DND-41 (cell line): Measurements from ENCODE around the gene TRAF3IP1.

Source experiments
- ATAC-seq: fragments of 200-7000 bp; cut with Tn5 transposase; 3 replicates; pipeline ENCODE4 v1.9.1; 2021; ENCODE audit warnings: low read depth; ENCODE audit not compliant: insufficient read depth
- DNase-seq: peaks from one replicate; pipeline ENCODE4 v3.0.0-alpha.2; 2020
- H2AFZ ChIP-seq: 2 replicates; pipeline ENCODE4 v1.6.0; 2012; ENCODE audit warnings: low read depth, low read length
- H3K27ac ChIP-seq: 2 replicates; pipeline ENCODE4 v1.5.1; 2012; ENCODE audit warnings: low read length, inconsistent platforms
- H3K27me3 ChIP-seq: fragments of 200-600 bp; sonication (generic); 2 replicates; pipeline ENCODE4 v1.6.0; 2012; ENCODE audit warnings: low read length, mild to moderate bottlenecking, inconsistent platforms; ENCODE audit not compliant: insufficient read depth, poor library complexity
- H3K36me3 ChIP-seq: 2 replicates; pipeline ENCODE4 v1.5.1; 2012; ENCODE audit warnings: low read length, inconsistent platforms; ENCODE audit not compliant: insufficient read depth
- H3K4me1 ChIP-seq: 2 replicates; pipeline ENCODE4 v1.5.1; 2012; ENCODE audit warnings: mild to moderate bottlenecking, low read length; ENCODE audit not compliant: insufficient read depth
- H3K4me2 ChIP-seq: 2 replicates; pipeline ENCODE4 v1.6.0; 2012; ENCODE audit warnings: mild to moderate bottlenecking, moderate library complexity, low read length, inconsistent platforms; ENCODE audit not compliant: insufficient read depth
- H3K4me3 ChIP-seq, 2 experiments: fragments of 200-600 bp in 1 of 2; shearing (Covaris generic) in 1 of 2; 2 replicates each; pipeline ENCODE4 v1.5.1; 2012 to 2016; ENCODE audit warnings: inconsistent platforms in 2 of 2, low read length in 2 of 2, mild to moderate bottlenecking in 2 of 2, low read depth in 1 of 2, moderate library complexity in 1 of 2
- H3K79me2 ChIP-seq: 2 replicates; pipeline ENCODE4 v1.6.0; 2012; ENCODE audit warnings: low read length, inconsistent platforms; ENCODE audit not compliant: insufficient read depth
- H3K9ac ChIP-seq: 2 replicates; pipeline ENCODE4 v1.6.0; 2012; ENCODE audit warnings: low read depth, mild to moderate bottlenecking, inconsistent platforms, low read length, moderate library complexity
- H3K9me3 ChIP-seq: 2 replicates; pipeline ENCODE4 v1.5.1; 2012; ENCODE audit warnings: low read length, moderate library complexity, mild to moderate bottlenecking, inconsistent platforms; ENCODE audit not compliant: insufficient read depth, severe bottlenecking
- H4K20me1 ChIP-seq: 2 replicates; pipeline ENCODE4 v1.6.0; 2012; ENCODE audit warnings: low read length; ENCODE audit not compliant: insufficient read depth
- CTCF ChIP-seq: IDR thresholded peaks from 2 replicates; pipeline ENCODE4 v1.5.1; 2012; ENCODE audit warnings: borderline replicate concordance, low read length, moderate library complexity, mild to moderate bottlenecking; ENCODE audit not compliant: poor library complexity, severe bottlenecking; ENCODE audit errors: extremely low read depth
- EZH2 ChIP-seq: IDR thresholded peaks from 3 replicates; pipeline ENCODE4 v1.6.1; 2012; ENCODE audit warnings: borderline replicate concordance, low read depth, mild to moderate bottlenecking, moderate library complexity, low read length, inconsistent platforms; ENCODE audit not compliant: severe bottlenecking

Gene TRAF3IP1

GRCh38 chr2:238358769-238359168 lies 38.5 kb downstream of the TRAF3IP1 start:
- H3K36me3 ChIP-seq, result peaks cover 13% of the 10 kb centered on the region; the same call in 1 of the 2 replicates
- H3K27me3 ChIP-seq, result no peaks in the 10 kb centered on the region
- no peaks in the 10 kb centered on the region for H4K20me1 ChIP-seq
- DNase-seq, result no peak
- no peak for ATAC-seq
- TF ChIP-seq CTCF (no peak), EZH2 (no peak)
- H2AFZ ChIP-seq, result no peak overlapping the region
- no peaks in the 10 kb centered on the region for H3K4me1 ChIP-seq
- H3K4me2 ChIP-seq, result no peak overlapping the region
- H3K27ac ChIP-seq, result no peak overlapping the region
- H3K4me3 ChIP-seq, result no peak overlapping the region
- H3K9me3 ChIP-seq, result no peaks in the 10 kb centered on the region
- no peak overlapping the region for H3K9ac ChIP-seq
- H3K79me2 ChIP-seq, result no peaks in the 10 kb centered on the region

GRCh38 chr2:238359403-238359802 lies 39.1 kb downstream of the TRAF3IP1 start:
- Histone ChIP-seq H3K27ac (no peak overlapping the region), H3K4me1 (no peaks in the 10 kb centered on the region), H4K20me1 (no peaks in the 10 kb centered on the region), H3K4me3 (no peak overlapping the region), H2AFZ (no peak overlapping the region), H3K4me2 (no peak overlapping the region), H3K9ac (no peak overlapping the region), H3K79me2 (no peaks in the 10 kb centered on the region), H3K27me3 (no peaks in the 10 kb centered on the region), H3K9me3 (no peaks in the 10 kb centered on the region), H3K36me3 (peaks cover 13% of the 10 kb centered on the region; the same call in 1 of the 2 replicates)
- DNase-seq (no peak), ATAC-seq (no peak)
- TF ChIP-seq EZH2, result no peak
- no peak for TF ChIP-seq CTCF

- ATAC-seq, result no peak
- H2AFZ ChIP-seq, result no peak overlapping the region
- no peak overlapping the region for H3K9ac ChIP-seq
- DNase-seq, result no peak
- H3K36me3 ChIP-seq, result peaks cover 10% of the 10 kb centered on the region; the same call in 1 of the 2 replicates
- H3K4me3 ChIP-seq, result no peak overlapping the region
- no peaks in the 10 kb centered on the region for H3K9me3 ChIP-seq
- H3K4me2 ChIP-seq, result no peak overlapping the region
- no peaks in the 10 kb centered on the region for H3K79me2 ChIP-seq
- no peaks in the 10 kb centered on the region for H3K4me1 ChIP-seq
- H3K27me3 ChIP-seq, result no peaks in the 10 kb centered on the region
- H4K20me1 ChIP-seq, result no peaks in the 10 kb centered on the region
- no peak overlapping the region for H3K27ac ChIP-seq
- no peak for TF ChIP-seq EZH2
- no peak for TF ChIP-seq CTCF
Observed at GRCh38 chr2:238361877-238362276, 41.6 kb downstream of the TRAF3IP1 start.

GRCh38 chr2:238362626-238363025 lies 42.3 kb downstream of the TRAF3IP1 start:
- Histone ChIP-seq H3K4me1 (no peaks in the 10 kb centered on the region), H3K9ac (no peak overlapping the region), H3K79me2 (no peaks in the 10 kb centered on the region), H3K36me3 (peaks cover 6% of the 10 kb centered on the region; the same call in 1 of the 2 replicates), H3K4me2 (no peak overlapping the region), H3K27ac (no peak overlapping the region), H2AFZ (no peak overlapping the region), H4K20me1 (no peaks in the 10 kb centered on the region), H3K9me3 (no peaks in the 10 kb centered on the region), H3K4me3 (no peak overlapping the region), H3K27me3 (no peaks in the 10 kb centered on the region)
- TF ChIP-seq EZH2 (no peak), CTCF (no peak)
- DNase-seq (no peak), ATAC-seq (no peak)
